Measurements from ENCODE around the gene XPNPEP3. TPM values are rescaled to one million over a fixed set of nuclear protein-coding genes. Genes with fewer than 3 reads are reported as not detected.

Gene XPNPEP3
- total RNA-seq, 4 donors from 2014 or later = 7.6 to 15.8 (median 10.2) TPM

GRCh38 chr22:40979871-40980270, 122.9 kb downstream of the XPNPEP3 start:
- Histone ChIP-seq H3K27me3 (no peaks in the 10 kb centered on the region), H3K27ac (replicated peaks in 1 of 4) (no peak overlapping the region), H3K4me3 (no peak overlapping the region), H3K36me3 (no peaks in the 10 kb centered on the region), H3K9me3 (no peaks in the 10 kb centered on the region), H3K4me1 (peaks cover 3 to 15% (median 11%) of the 10 kb centered on the region in 4 donors)
- DNase-seq (ENCODE audit: extremely low spot score) = no peak
- TF ChIP-seq CTCF (IDR thresholded peaks at IDR 0.05) = no peak
- no peak for TF ChIP-seq POLR2AphosphoS5 (IDR thresholded peaks at IDR 0.05)
- TF ChIP-seq POLR2A (IDR thresholded peaks at IDR 0.05; ENCODE audit: low read depth) = no peak
- TF ChIP-seq EP300 (IDR thresholded peaks at IDR 0.05) = no peak
- WGBS = 92% methylated on average over 8 of the region's 8 CpGs
- intact Hi-C loops (cut with DNase I) = no loop called here

Small RNA genes lying within 50 kb of the gene (small RNA-seq; reads per million reads assigned to genes)
- 0 reads per million in 3 donors for gene MIR4766
- 0 reads per million in 3 donors for gene RF00017
- 0 reads per million in 3 donors for gene RNU6-379P

Other genes starting within 250 kb of the XPNPEP3 start
- 10 to 100 TPM; 55.6 to 88.7 (median 73.6) TPM for gene MRTFA, start 220.4 kb upstream of the XPNPEP3 start, total RNA-seq
- gene MCHR1, start 177.7 kb upstream of the XPNPEP3 start, total RNA-seq = 1 to 10 TPM in 1 of 4 donors, under 1 TPM in 1, not detected in 2; 0.33 to 2.1 TPM
- gene SLC25A17, start 37.8 kb upstream of the XPNPEP3 start, total RNA-seq = 1 to 10 TPM; 5.8 to 9.6 (median 8.4) TPM
- gene ST13, start 509 bp upstream of the XPNPEP3 start, total RNA-seq = 100 to 1,000 TPM; 169 to 193 (median 189) TPM
- not detected for gene DNAJB7, start 5.0 kb downstream of the XPNPEP3 start, total RNA-seq
- 10 to 100 TPM; 35.6 to 44.4 (median 39.6) TPM for gene RBX1, start 94.2 kb downstream of the XPNPEP3 start, total RNA-seq
- gene EP300, start 235.4 kb downstream of the XPNPEP3 start, total RNA-seq = 100 to 1,000 TPM in 1 of 4 donors, 10 to 100 TPM in 3; 50.5 to 111 (median 77.7) TPM

Measured in esophagus muscularis mucosa (tissue), 4 donors.